ENCODE measurements around the gene GLCCI1. TPM values are rescaled to one million over a fixed set of nuclear protein-coding genes. Genes with fewer than 3 reads are reported as not detected.

The GLCCI1 gene
- total RNA-seq, 1 donor from 2014 or later, result 23.7 TPM

DNA sequence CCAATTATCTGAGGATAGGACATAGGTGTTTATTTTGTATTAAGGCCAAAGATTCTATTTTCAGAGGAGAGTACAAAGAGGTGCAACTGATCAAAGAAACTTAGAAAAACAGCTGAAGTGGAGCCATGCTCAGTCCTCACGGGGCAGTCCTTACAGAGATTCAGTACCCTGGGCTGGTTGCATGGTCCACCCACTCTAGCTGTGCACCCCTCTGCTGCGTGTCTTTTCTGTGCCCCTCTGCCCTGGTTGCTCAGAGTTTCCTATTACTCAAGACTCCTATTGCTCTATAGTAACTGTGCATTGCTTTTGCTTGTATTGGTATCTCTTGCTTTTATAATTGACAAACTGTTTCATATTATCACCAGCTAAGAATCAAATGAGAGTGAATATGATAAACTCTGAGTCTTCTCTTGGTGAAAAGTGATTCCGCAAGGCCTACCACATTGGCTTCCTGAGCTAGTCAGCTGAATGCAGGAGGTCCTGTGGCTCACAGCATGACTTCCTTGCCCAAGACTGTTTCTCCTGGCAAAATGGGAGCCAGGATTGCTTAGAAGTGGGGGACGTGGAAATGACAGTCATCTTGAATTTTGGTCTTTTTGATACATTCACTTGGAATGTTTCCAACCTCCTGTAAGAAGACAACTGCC is 137.0 kb downstream of the GLCCI1 start:
- no peak for DNase-seq

- DNase-seq, result no peak
These were observed 140.8 kb downstream of the GLCCI1 start for GRCh38 chr7:8109196-8110022.

DNA sequence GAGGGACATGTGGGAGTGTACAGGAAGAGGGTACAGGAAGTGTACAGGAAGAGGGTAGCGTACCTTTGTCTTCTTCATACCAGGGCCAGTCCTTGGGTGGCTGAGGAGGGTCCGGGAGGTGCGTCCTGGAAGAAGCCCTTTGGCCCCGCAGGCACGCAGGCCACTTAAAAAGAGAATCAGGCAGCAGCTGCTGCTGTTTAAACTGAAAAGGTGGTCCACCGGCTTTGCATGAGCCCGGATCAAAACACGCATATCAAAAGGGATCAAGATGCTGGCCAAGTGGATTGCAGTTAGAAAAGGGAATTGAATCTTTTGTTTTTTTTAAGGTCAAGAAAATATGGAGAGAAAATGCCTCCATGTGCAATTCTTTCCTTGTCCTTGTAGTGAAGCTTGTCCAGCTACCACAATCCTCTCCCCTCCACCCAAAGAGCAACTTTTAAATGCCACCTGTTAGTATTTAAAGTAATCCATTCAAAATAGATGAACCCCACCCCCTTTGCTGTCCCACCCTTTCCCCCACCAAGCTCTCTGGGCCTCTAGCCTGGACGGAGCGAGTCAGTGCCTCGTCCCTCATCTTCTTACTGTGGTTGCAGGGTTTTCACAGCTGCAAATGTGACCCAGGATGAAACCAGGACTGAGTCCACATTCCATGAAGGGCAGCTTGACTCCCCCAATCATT is 142.8 kb downstream of the GLCCI1 start:
- no peak for DNase-seq

- no peak for DNase-seq
These were observed 144.1 kb downstream of the GLCCI1 start for GRCh38 chr7:8112685-8113084.

- no peak for DNase-seq
These were observed 144.6 kb downstream of the GLCCI1 start for GRCh38 chr7:8113184-8113583.

DNA sequence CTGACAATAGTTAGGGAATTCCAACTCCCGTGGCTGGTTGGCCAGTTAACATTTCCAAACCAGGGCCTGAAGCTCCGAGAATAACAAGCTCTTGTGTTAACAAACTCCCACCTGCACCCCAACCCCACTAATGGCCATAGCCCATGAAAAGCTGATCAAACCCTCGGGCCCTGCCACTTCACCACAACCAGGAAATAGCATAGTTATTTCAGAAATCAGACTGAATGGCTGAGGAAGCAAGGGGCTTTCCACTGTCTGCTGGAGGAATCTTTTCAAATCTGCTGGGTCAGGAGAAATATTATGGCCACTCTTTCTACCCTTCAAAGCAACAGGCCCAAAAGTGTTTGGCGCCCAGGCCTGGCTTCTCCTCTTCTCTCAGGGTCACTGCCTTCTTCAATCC is 145.6 kb downstream of the GLCCI1 start:
- DNase-seq, result no peak

- no peak for DNase-seq
These were observed 147.2 kb downstream of the GLCCI1 start for GRCh38 chr7:8115547-8116402.

- no peak for DNase-seq
These were observed 148.6 kb downstream of the GLCCI1 start for GRCh38 chr7:8117195-8117594.

DNA sequence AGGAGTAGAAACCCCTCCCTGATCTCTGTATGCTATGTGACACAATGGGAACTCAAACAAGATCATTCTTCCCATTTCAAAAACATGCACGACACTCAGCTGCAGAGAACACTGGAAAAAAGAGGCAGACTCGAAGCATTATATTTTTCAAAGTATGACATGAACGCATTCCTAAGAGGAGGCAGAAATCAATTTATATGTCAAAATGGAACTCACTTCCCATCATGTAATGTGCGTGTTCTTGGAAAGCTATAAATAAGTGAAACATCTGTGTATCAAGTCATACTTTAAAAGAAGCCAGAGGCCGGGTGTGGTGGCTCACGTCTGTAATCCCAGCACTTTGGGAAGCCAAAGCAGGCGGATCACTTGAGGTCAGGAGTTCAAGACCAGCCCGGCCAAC is 150.7 kb downstream of the GLCCI1 start:
- peak; percentile 7 for DNase-seq

DNA sequence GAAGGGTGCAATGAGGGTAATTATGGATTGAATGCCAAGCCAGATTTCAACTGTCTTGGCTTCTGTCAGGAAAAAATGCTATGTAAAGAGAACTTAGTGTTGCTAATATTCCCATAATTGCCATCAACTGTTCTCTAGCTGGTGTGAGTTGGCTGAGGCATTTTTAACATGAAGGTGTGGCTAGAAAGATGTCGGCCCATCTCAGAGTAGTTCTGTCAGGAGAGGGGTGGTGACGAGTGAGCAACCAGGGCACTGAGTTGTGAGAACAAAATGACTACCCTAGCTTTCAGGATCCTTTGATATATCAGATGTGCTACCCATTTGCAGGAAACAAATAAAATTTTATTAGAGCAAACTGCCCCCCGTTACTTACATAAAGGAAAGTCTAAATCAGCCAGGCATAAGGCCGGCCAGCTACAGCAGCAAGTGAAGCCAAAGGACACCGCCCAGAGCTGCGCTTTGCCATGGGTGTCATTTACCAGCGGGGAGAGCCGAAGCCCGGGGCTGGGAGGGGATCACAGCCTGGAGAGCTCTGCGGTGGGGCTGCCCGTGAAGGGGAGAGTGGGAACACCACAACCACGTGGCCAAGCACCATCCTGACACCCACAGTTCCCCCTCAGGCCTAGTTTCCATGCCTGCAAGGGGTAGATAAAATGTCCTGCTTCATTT is 151.9 kb downstream of the GLCCI1 start:
- no peak for DNase-seq

DNA sequence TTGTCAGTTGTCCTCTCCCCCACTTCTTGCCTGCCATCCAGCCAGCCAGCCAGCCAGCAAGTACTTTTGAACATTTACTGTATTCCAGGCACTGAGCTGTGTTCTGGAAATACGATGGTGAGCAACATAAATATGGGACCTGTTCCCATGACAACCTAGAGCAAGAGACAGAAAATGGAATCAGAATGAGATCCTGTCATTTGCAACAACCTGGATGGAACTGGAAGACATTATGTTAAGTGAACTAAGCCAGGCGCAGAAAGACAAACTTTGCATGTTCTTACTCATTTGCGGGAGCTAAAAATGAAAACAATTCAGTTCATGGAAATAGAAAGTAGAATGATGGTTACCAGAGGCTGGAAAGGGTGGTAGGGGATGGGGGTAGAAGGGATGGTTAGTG is 152.6 kb downstream of the GLCCI1 start:
- DNase-seq, result no peak

DNA sequence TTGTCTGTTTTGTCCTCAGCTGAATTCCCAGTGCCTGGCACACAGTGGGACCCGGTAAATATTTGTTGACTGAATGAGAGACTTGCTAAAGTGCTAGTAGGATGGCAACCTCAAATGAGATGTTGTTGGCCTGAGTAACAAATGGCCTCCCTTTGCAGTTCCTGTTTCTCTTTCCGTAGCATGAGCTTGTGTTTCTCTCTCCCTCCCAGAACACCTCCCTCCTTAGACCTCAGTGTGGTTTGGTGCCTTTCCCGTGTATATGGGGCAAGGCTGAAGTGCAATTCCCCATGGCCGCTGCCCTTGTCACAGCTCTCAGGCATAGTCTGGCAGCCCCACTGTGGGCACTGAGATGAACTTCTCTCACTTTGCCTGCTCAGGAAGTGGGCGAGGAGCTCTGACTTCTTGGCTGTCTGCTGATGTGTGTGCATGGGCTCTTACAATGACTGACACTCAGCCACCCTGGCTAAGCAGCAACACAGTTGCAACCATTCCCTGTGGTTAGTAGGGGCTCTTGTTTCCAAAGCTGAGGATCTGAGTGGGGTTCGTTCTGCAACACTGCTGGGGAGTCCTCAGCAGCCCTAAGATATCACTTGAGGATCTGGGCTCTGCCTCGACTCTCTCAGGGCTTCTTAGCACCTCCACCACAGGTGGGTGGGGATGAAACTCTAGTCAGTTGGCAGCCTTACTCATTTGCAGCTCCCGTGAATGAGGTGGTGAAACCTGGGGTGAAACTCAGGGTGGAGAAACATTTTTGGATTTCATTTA is 157.3 kb downstream of the GLCCI1 start:
- DNase-seq, result no peak

DNA sequence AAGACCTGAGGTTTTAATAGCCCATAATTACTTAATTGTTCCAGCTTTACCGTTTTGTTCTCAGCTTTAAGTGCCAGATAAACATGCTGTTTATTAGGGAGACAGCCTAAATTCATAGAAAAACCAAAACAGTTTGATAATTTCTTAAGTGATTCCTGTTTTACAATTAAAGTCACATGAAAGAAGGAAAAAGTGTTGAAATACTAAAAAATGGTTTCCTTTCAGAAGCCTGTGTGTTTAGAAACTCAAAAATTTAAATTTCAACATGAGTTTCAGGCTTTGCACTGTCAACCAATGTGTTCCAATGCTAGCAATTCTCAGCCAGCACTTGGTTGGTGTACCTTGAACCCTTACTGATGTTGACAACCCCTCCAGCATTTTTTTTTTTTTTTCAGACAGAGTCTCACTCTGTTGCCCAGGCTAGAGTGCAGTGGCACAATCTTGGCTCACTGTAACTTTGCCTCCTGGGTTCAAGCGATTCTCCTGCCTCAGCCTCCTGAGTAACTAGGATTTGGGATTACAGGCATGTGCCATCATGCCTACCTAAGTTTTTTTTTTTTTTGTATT is 158.1 kb downstream of the GLCCI1 start:
- no peak for DNase-seq

GRCh38 chr7:8128449-8129317 is 160.1 kb downstream of the GLCCI1 start:
- DNase-seq, result no peak

- DNase-seq, result no peak
These were observed 160.7 kb downstream of the GLCCI1 start for GRCh38 chr7:8129318-8129659.

- DNase-seq, result no peak
These were observed 162.1 kb downstream of the GLCCI1 start for GRCh38 chr7:8130663-8131062.

DNA sequence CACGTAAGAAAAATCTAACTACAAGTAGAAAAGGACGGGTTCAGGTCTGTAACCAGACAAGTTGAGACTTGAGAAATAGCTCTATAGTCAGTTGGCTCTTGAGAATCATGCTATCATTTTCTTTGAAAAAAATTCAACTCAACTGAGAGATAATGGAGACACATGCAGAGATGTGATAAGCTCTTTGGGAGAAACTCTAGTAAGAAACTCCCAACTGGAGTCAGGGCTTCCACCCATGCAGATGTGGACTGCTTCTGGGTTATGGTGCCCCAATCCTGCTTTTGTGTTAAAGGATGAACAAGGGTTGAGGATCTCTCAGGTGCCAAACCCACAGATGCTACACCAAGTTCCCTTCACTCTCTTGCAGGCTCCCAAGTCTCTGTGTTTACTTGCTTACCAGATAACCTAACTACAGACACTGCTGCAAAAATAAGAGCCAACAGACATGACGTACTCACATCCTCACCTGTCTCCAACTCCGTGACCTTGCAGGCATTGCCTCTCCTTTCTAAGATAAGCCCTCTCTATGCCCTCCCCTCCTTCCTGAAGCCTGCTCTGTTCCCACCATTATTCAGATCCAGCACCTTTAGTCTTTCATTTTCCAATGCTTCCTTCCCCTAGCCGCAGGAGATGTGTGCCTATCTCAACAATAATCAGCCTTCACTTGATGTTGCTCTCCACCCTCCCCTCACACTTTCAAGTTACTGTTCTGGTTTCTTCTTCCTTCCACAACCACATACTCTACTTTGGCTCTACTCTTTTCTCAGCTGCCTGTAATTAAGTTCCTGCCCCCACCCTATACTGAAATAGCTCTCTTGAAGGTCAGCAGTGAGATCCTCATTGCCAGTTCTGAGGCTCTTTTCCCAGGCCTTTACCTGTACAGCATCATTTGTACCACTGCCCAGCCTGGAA is 163.4 kb downstream of the GLCCI1 start:
- no peak for DNase-seq

GRCh38 chr7:8133188-8133848 is 164.7 kb downstream of the GLCCI1 start:
- DNase-seq, result no peak
